Muscle layer of colon (tissue), 2 donors: Measurements from ENCODE around the gene WWP2.
"Not testable (repeated sequence)": the region's sequence is repeated elsewhere in the genome, so short reads cannot be mapped to it uniquely, and the experiment has no call there.

Experiments used
- H3K27ac ChIP-seq: one replicate; pipeline ENCODE4 v1.7.0; 2013; ENCODE audit warnings: low read depth, mild to moderate bottlenecking, low read length, moderate library complexity
- H3K27me3 ChIP-seq, 2 donors: one replicate each; pipeline ENCODE4 v1.7.0; 2013; ENCODE audit warnings: low read length in 2 of 2, mild to moderate bottlenecking in 2 of 2; ENCODE audit not compliant: insufficient read depth in 2 of 2, control insufficient read depth in 1 of 2
- H3K36me3 ChIP-seq: one replicate; pipeline ENCODE4 v1.7.0; 2013; ENCODE audit warnings: mild to moderate bottlenecking, low read length; ENCODE audit not compliant: insufficient read depth
- H3K4me1 ChIP-seq: one replicate; pipeline ENCODE4 v1.7.0; 2013; ENCODE audit warnings: mild to moderate bottlenecking, low read length; ENCODE audit not compliant: insufficient read depth
- H3K4me3 ChIP-seq, 2 donors: one replicate each; pipeline ENCODE4 v1.7.0; 2013; ENCODE audit warnings: low read length in 2 of 2, low read depth in 1 of 2, mild to moderate bottlenecking in 1 of 2, moderate library complexity in 1 of 2
- H3K9ac ChIP-seq: one replicate; pipeline ENCODE4 v1.7.0; 2013; ENCODE audit warnings: low read length
- H3K9me3 ChIP-seq: one replicate; pipeline ENCODE4 v1.7.0; 2013; ENCODE audit warnings: mild to moderate bottlenecking, low read length
- donor health status: abdominal sarcoma.
- donor health status: Adenocarcinoma of cecum.

The WWP2 gene

GRCh38 chr16:69727916-69728270 is 34.2 kb upstream of the WWP2 start:
- no peak overlapping the region for H3K27ac ChIP-seq
- no peaks in the 10 kb centered on the region for H3K36me3 ChIP-seq
- no peak overlapping the region for H3K9ac ChIP-seq
- no peaks in the 10 kb centered on the region for H3K27me3 ChIP-seq
- H3K4me3 ChIP-seq: no peak overlapping the region
- H3K9me3 ChIP-seq: no peaks in the 10 kb centered on the region
- H3K4me1 ChIP-seq: peaks cover 14% of the 10 kb centered on the region

DNA sequence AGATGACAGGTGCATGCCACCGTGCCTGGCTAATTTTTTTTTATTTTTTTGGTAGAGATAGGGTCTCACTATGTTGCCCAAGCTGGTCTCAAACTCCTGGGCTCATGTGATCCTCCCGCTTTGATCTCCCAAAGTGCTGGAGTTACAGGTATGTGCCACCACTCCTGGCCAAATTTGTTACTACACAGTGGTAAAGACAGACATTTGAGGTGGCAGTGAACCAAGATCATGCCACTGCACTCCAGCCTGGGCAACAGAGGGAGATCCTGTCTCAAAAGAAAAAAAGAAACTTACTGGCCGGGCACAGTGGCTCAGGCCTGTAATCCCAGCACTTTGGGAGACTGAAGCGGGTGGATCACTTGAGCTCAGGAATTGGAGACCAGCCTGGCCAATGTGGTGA is 33.1 kb upstream of the WWP2 start:
- H3K27ac ChIP-seq, H3K27me3 ChIP-seq, H3K4me3 ChIP-seq, H3K36me3 ChIP-seq, H3K9ac ChIP-seq, H3K9me3 ChIP-seq: not testable (repeated sequence)
- peaks cover 14% of the 10 kb centered on the region for H3K4me1 ChIP-seq

GRCh38 chr16:69731280-69731679 is 30.9 kb upstream of the WWP2 start:
- H3K36me3 ChIP-seq, H3K4me3 ChIP-seq, H3K9ac ChIP-seq, H3K9me3 ChIP-seq, H3K27me3 ChIP-seq, H3K27ac ChIP-seq: not testable (repeated sequence)
- peaks cover 11% of the 10 kb centered on the region for H3K4me1 ChIP-seq

- no peaks in the 10 kb centered on the region for H3K36me3 ChIP-seq
- no peaks in the 10 kb centered on the region for H3K9me3 ChIP-seq
- peaks cover 6% of the 10 kb centered on the region for H3K4me1 ChIP-seq
- H3K27ac ChIP-seq: no peak overlapping the region
- no peaks in the 10 kb centered on the region for H3K27me3 ChIP-seq
- H3K9ac ChIP-seq: no peak overlapping the region
- H3K4me3 ChIP-seq: no peak overlapping the region
Observed at GRCh38 chr16:69732101-69732500, 30.0 kb upstream of the WWP2 start.

DNA sequence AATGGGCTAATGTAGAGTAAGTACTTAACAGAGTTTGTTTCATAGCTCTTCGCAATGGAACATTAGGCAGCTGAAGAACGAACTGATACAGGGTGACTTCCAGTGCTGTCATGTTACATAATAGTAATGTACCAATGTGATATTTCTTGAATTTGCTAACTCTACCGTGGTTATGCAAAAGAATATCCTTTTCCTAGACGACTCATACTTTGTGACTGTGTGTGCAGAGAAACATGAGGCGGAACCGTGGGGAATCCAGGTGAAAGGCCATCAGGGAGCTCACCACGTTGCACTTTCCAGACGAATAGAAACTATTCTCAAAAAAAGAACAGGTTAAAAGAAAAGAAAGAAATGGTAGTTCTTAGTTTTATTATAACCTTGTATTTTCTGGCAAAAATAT is 20.6 kb upstream of the WWP2 start:
- Histone ChIP-seq H3K4me3 (no peak overlapping the region), H3K27me3 (no peaks in the 10 kb centered on the region), H3K36me3 (peaks cover 54% of the 10 kb centered on the region), H3K9me3 (no peaks in the 10 kb centered on the region), H3K27ac (no peak overlapping the region), H3K9ac (no peak overlapping the region), H3K4me1 (no peaks in the 10 kb centered on the region)

- Histone ChIP-seq H3K4me1 (no peaks in the 10 kb centered on the region), H3K9ac (no peak overlapping the region), H3K36me3 (peaks cover 57% of the 10 kb centered on the region), H3K9me3 (no peaks in the 10 kb centered on the region), H3K27me3 (no peaks in the 10 kb centered on the region), H3K27ac (no peak overlapping the region), H3K4me3 (no peak overlapping the region)
Observed at GRCh38 chr16:69741951-69742904, 19.9 kb upstream of the WWP2 start.

DNA sequence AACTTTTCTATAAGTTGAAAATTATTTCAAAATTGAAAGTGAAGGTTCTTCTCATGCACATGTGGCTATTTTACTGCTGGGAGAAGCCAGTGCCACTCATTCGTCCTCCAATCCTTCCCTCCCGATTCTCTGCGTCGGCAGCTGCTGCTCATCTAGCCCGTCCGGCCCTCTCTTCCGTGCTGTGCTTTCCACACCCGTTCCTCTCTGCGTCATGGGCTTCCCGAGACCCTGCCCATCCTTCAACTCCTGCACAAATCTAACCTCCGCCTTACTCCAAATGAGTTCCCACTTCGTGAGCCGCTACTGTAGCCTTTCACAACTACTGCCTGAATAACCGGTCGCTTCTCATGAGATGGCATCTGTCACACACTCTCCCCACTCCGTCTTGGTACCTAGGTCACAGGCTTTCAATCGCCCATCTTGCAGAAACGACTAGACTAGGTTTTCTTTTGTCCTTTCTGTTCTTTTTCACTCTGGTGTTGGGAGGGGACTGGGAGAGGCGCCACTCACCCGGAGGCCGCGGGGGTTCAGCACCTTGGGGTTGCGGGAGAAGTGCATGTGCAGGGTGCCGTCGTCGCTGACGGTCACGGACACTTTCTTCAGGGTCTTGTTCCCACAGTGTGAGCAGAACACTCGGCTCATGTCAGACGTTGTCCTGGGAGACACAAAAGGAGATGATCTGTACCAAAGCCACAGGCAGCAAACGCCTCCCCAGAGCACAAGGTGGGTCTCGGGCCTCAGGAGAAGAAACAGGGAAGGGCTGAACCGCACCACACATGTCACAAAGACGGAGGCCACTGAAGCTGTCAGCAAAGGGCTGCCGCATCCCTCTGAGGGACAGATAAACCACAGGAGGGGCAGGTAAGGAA is 17.5 kb upstream of the WWP2 start:
- Histone ChIP-seq H3K27ac (no peak overlapping the region), H3K27me3 (no peaks in the 10 kb centered on the region), H3K4me1 (no peaks in the 10 kb centered on the region), H3K36me3 (peaks cover 81% of the 10 kb centered on the region), H3K9ac (no peak overlapping the region), H3K9me3 (no peaks in the 10 kb centered on the region), H3K4me3 (no peak overlapping the region)

DNA sequence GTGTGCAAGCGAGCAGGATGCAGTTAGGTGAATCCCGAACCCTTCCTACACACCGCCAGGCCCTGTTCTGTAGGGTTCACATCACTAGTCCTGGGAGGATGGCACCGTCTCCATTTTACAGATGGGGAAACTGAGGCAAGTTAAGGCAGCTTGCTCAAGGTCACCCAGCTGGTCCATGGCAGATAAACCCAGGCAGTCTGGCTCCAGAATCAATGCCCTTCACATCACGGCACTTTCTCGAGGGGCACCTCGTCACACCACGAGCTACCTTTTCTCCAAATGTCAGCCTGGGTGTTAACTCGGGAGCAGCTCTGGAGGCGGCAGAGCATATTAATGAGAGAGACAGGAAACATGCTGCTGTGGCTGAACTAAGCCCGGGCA is 16.9 kb upstream of the WWP2 start:
- Histone ChIP-seq H3K4me3 (no peak overlapping the region), H3K27ac (no peak overlapping the region), H3K9ac (no peak overlapping the region), H3K9me3 (no peaks in the 10 kb centered on the region), H3K4me1 (no peaks in the 10 kb centered on the region), H3K36me3 (peaks cover 80% of the 10 kb centered on the region), H3K27me3 (no peaks in the 10 kb centered on the region)

DNA sequence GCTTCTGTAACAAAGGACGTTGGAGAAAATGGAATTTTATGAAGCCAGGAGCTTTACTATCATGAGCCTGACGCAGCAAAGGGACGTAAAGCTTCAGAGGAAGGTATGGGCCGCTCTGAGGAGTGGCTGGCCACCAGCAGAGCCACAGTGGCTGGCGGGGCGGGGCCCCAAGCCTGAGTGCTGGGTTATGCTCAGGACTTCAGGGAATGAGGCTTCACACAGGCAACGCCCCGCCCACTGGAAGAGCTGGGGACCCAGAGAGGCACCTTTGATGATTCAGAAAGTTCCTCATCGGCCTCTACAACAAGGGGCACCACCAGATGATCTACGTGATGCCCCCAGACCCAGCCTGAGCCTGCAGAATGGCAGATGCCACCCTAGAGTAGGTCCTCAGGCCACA is 16.2 kb upstream of the WWP2 start:
- H3K9me3 ChIP-seq: no peaks in the 10 kb centered on the region
- H3K4me3 ChIP-seq: no peak overlapping the region
- no peaks in the 10 kb centered on the region for H3K4me1 ChIP-seq
- H3K27ac ChIP-seq: no peak overlapping the region
- no peaks in the 10 kb centered on the region for H3K27me3 ChIP-seq
- H3K36me3 ChIP-seq: peaks cover 81% of the 10 kb centered on the region
- no peak overlapping the region for H3K9ac ChIP-seq

DNA sequence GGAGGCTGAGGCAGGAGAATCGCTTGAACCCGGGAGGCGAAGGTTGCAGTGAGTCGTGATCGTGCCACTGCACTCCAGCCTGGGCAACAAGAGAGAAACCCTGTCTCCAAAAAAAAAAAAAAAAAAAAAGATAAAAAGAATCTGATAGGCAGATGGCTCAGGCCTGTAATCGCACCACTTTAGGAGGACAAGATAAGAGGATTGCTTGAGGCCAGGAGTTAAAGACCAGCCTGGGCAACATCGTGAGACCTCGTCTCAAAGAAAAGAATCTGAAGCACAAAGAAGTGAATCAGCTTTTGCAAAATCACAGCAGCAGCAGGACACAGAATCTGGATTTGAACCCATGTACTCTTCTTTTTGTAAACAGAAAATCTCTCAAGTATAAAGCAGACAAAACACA is 15.0 kb upstream of the WWP2 start:
- no peak overlapping the region for H3K4me3 ChIP-seq
- H3K9me3 ChIP-seq: no peaks in the 10 kb centered on the region
- no peak overlapping the region for H3K9ac ChIP-seq
- no peaks in the 10 kb centered on the region for H3K4me1 ChIP-seq
- no peak overlapping the region for H3K27ac ChIP-seq
- H3K27me3 ChIP-seq: no peaks in the 10 kb centered on the region
- H3K36me3 ChIP-seq: peaks cover 74% of the 10 kb centered on the region

GRCh38 chr16:69748694-69749345 is 13.3 kb upstream of the WWP2 start:
- H3K27ac ChIP-seq: no peak overlapping the region
- no peaks in the 10 kb centered on the region for H3K27me3 ChIP-seq
- H3K9ac ChIP-seq: no peak overlapping the region
- peaks cover 62% of the 10 kb centered on the region for H3K36me3 ChIP-seq
- H3K4me3 ChIP-seq: no peak overlapping the region
- H3K9me3 ChIP-seq: no peaks in the 10 kb centered on the region
- H3K4me1 ChIP-seq: peaks cover 10% of the 10 kb centered on the region
